Measurements from ENCODE around the gene LSMEM2. TPM values are rescaled to one million over a fixed set of nuclear protein-coding genes. Genes with fewer than 3 reads are reported as not detected.

Gene LSMEM2
- total and polyA plus RNA-seq, 2 of the 8 experiments (the other 6 are each of a cell fraction or from before 2014, with no cell fraction given) = 0.58 to 0.68 TPM

DNA sequence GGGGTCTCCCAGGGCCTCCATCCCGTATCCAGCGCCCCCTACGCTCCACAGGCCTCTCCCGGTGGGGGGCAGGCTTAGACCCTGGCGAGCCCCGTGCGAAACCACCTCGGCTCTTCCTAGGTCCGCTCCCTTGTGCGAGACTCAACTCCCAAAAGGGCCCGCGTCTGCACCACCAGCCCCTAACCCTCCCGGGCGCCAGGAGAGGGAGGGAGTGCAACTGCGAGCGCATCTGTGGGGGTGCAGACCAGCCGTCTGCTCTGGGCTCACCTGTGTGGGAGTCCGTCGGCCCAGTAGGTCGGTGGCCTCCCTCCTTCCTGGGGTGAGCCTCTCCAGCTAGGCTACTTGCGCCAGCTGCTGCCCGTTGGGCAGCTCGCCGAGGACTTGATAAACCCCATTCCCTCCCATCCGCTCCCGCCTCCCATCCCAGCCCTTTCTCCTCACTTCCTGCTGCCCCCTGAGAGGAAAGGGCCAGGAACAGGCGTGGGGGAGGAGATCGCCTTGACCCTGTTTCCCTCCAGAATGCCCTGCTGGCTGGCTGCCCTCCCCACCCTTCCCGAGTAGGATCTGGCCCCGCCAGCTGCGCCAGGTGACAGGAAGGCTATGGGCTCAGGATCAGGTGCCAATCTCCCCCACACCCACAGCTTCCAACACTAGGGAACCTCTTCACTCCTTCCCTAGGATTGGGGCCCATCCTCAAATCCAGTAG is 43.7 kb downstream of the LSMEM2 start, which contains the start of gene HYAL2:
Gene HYAL2, minus strand, starts transcription at position 360 of the 706 bp plus-strand sequence. CDS start 2,256 bp downstream, outside the sequence.
- Histone ChIP-seq H3K56ac (replicated peaks; ENCODE audit: insufficient read length, low read depth, low read length) (peak within 1 kb of the TSS; percentile 84), H3K9me3 (ENCODE audit: insufficient read depth in 2 of 2, low read depth in 1 of 2, low read length in 1 of 2) (no peaks in the 10 kb centered on the region), H4K20me1 (replicated peaks in 1 of 2; ENCODE audit: control insufficient read depth in 1 of 2, insufficient read depth in 2 of 2, low read length in 2 of 2) (peaks cover 11 to 25% of the 10 kb centered on the region in 2 experiments), H2AK5ac (ENCODE audit: low read depth, low read length) (no peak within 1 kb of the TSS), H2BK20ac (ENCODE audit: low read length) (peak within 1 kb of the TSS; percentile 72; the same call in 1 of the 2 replicates), H2BK15ac (ENCODE audit: low read length) (peak within 1 kb of the TSS; percentile 88; the same call in 1 of the 2 replicates), H3K27me3 (replicated peaks in 1 of 4; ENCODE audit: control insufficient read depth in 3 of 4, extremely low read depth in 1 of 4, insufficient read depth in 3 of 4, low read length in 3 of 4) (no peaks in the 10 kb centered on the region), H3K23ac (ENCODE audit: insufficient read length) (peak within 1 kb of the TSS; percentile 18), H3K9ac (replicated peaks in 1 of 4; ENCODE audit: extremely low read depth in 1 of 4, low read depth in 3 of 4, low read length in 3 of 4) (peak within 1 kb of the TSS; percentile 95 to 100 (median 98)), H3K4me1 (replicated peaks in 1 of 4; ENCODE audit: control insufficient read depth in 3 of 4, insufficient read depth in 4 of 4, low read length in 3 of 4) (peaks cover 0 to 40% (median 21%) of the 10 kb centered on the region in 4 experiments; a peak in 6 of 7 replicates), H2BK5ac (ENCODE audit: low read depth, low read length) (peak within 1 kb of the TSS; percentile 99), H4K5ac (ENCODE audit: insufficient read length, low read depth, low read length) (peak within 1 kb of the TSS; percentile 64), H4K8ac (ENCODE audit: extremely low read depth, insufficient read depth, low read length) (peak within 1 kb of the TSS; percentile 36; the same call in 1 of the 2 replicates), H2BK120ac (replicated peaks; ENCODE audit: low read depth, low read length) (peak within 1 kb of the TSS; percentile 26), H3K79me2 (ENCODE audit: control insufficient read depth in 1 of 2, insufficient read depth in 2 of 2, low read length in 2 of 2) (peaks cover 0 to 33% of the 10 kb centered on the region in 2 experiments; a peak in 3 of 4 replicates), H3K14ac (ENCODE audit: insufficient read length) (no peak within 1 kb of the TSS), H3K36me3 (ENCODE audit: control insufficient read depth in 2 of 4, insufficient read depth in 4 of 4, low read length in 3 of 4) (peaks cover 22 to 30% (median 26%) of the 10 kb centered on the region in 4 experiments), H2AFZ (ENCODE audit: low read length) (peak within 1 kb of the TSS; percentile 29; the same call in 1 of the 2 replicates), H3K18ac (ENCODE audit: extremely low read depth, low read length) (peak within 1 kb of the TSS; percentile 97), H3K4me3 (ENCODE audit: extremely low read depth in 1 of 4, insufficient read depth in 2 of 4, low read depth in 3 of 4, low read length in 4 of 4) (peak within 1 kb of the TSS; percentile 89 to 96 (median 94)), H2BK12ac (ENCODE audit: low read depth, low read length) (peak within 1 kb of the TSS; percentile 92), H3K4ac (replicated peaks; ENCODE audit: insufficient read length, low read depth, low read length) (peak within 1 kb of the TSS; percentile 55), H3K79me1 (ENCODE audit: low read depth, low read length) (peaks cover 22% of the 10 kb centered on the region), H3K4me2 (ENCODE audit: insufficient read depth in 1 of 2, low read depth in 2 of 2, low read length in 2 of 2) (peak within 1 kb of the TSS; percentile 97), H4K91ac (replicated peaks; ENCODE audit: insufficient read length, low read length) (peak within 1 kb of the TSS; percentile 91), H3K27ac (ENCODE audit: low read depth, low read length) (peak within 1 kb of the TSS; percentile 100), H3K23me2 (ENCODE audit: low read depth, low read length) (peaks cover 22% of the 10 kb centered on the region)
- TF ChIP-seq EP300 (IDR thresholded peaks at IDR 0.05; ENCODE audit: borderline replicate concordance in 1 of 2, low read depth in 2 of 2, low read length in 2 of 2) = no peak
- no peak for TF ChIP-seq ZNF274 (IDR thresholded peaks at IDR 0.05; ENCODE audit: borderline replicate concordance, extremely low read depth, low read length)
- peak; percentile 38; the same call in 1 of the 2 replicates for TF ChIP-seq PHF8 (conservative IDR thresholded peaks at IDR 0.05; ENCODE audit: low read depth, low read length)
- TF ChIP-seq SAP30 (IDR thresholded peaks at IDR 0.05; ENCODE audit: insufficient read depth, insufficient replicate concordance, low read length) = peak; percentile 12
- TF ChIP-seq TBP (IDR thresholded peaks at IDR 0.05; ENCODE audit: low read depth, low read length) = no peak
- TF ChIP-seq KDM4A (IDR thresholded peaks at IDR 0.05; ENCODE audit: low read depth, low read length, severe bottlenecking) = peak; percentile 35
- CTCF ChIA-PET (ENCODE audit: partially characterized antibody) = interaction anchor here (0.8 to 7.5 kb wide), 17 partner anchors 7 to 131 kb away, joined by 3 to 75 read pairs (median 11); partner anchors contain the start of genes GNAT1, HYAL1, IFRD2 and LSMEM2
- peak in 1 of 2 experiments; percentile 76 for DNase-seq (ENCODE audit: low read depth in 1 of 2, low spot score in 2 of 2)
- no peak for FAIRE-seq
- WGBS, 2 experiments (ENCODE audit: extremely low coverage in 1 of 2, insufficient coverage in 1 of 2, insufficient read length in 1 of 2, insufficient replicate concordance in 2 of 2, low coverage in 1 of 2, low lambda C conversion rate in 2 of 2, missing lambda C conversion rate in 1 of 2) = 7% methylated on average over 18 of the region's 31 CpGs; no CpG with 5 or more reads in 1 of the 2 experiments
- POLR2A ChIA-PET (ENCODE audit: partially characterized antibody) = interaction anchor here (0.7 to 12.6 kb wide), 12 partner anchors 7 to 87 kb away, joined by 3 to 149 read pairs (median 8); partner anchors contain the start of genes GNAI2, HYAL1, HYAL3 and IFRD2
